ENCODE data around the gene PDIA5. TPM values are rescaled to one million over a fixed set of nuclear protein-coding genes. Genes with fewer than 3 reads are reported as not detected.

PDIA5 gene
- total and polyA plus RNA-seq, 4 donors, result 15.5 to 38.6 (median 30.7) TPM

DNA sequence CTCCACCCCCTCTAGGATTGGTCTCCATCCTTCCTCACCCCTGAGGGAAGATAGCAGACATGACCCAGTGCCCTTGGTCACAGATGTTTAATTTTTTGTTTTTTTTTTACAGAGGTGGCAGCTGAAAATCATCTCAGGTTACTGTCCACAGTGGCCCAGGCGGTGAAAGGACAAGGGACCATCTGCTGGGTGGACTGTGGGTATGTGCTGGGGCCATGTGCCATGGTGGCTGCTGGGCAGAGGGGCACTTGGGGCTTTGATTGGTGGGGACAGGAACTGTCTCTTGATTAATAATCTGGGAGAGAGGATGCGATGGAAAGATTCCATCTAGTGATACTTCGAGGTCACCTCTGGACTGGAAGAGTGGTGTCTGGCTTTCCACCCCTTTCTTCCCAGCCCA lies 25.4 kb downstream of the PDIA5 start:
- TF ChIP-seq, protein P1, sequence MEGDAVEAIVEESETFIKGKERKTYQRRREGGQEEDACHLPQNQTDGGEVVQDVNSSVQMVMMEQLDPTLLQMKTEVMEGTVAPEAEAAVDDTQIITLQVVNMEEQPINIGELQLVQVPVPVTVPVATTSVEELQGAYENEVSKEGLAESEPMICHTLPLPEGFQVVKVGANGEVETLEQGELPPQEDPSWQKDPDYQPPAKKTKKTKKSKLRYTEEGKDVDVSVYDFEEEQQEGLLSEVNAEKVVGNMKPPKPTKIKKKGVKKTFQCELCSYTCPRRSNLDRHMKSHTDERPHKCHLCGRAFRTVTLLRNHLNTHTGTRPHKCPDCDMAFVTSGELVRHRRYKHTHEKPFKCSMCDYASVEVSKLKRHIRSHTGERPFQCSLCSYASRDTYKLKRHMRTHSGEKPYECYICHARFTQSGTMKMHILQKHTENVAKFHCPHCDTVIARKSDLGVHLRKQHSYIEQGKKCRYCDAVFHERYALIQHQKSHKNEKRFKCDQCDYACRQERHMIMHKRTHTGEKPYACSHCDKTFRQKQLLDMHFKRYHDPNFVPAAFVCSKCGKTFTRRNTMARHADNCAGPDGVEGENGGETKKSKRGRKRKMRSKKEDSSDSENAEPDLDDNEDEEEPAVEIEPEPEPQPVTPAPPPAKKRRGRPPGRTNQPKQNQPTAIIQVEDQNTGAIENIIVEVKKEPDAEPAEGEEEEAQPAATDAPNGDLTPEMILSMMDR (IDR thresholded peaks at IDR 0.05; ENCODE audit: control extremely low read depth, extremely low read depth), result no peak
- ATAC-seq (ENCODE audit: insufficient read depth, low FRiP score) (no peak), DNase-seq (no peak)
- Histone ChIP-seq H3K27ac (ENCODE audit: low read depth in 1 of 2, low read length in 1 of 2) (no peak overlapping the region), H3K4me1 (ENCODE audit: control insufficient read depth in 5 of 5, insufficient read depth in 5 of 5, low read length in 5 of 5) (peaks cover 7 to 20% (median 13%) of the 10 kb centered on the region in 5 donors), H3K4me3 (no peak overlapping the region), H3K27me3 (ENCODE audit: control insufficient read depth in 3 of 3, insufficient read depth in 3 of 3, low read length in 2 of 3) (no peaks in the 10 kb centered on the region), H3K9me3 (ENCODE audit: control insufficient read depth in 4 of 4, insufficient read depth in 3 of 4, low read length in 3 of 4) (no peaks in the 10 kb centered on the region), H3K36me3 (ENCODE audit: control insufficient read depth in 4 of 4, insufficient read depth in 4 of 4, low read length in 4 of 4) (peaks cover 0 to 15% (median 2%) of the 10 kb centered on the region in 4 donors), H3K9ac (ENCODE audit: insufficient read depth in 1 of 2, low read length in 2 of 2) (no peak overlapping the region)
- WGBS, 2 donors, result 96% methylated on average over 3 of the region's 3 CpGs

DNA sequence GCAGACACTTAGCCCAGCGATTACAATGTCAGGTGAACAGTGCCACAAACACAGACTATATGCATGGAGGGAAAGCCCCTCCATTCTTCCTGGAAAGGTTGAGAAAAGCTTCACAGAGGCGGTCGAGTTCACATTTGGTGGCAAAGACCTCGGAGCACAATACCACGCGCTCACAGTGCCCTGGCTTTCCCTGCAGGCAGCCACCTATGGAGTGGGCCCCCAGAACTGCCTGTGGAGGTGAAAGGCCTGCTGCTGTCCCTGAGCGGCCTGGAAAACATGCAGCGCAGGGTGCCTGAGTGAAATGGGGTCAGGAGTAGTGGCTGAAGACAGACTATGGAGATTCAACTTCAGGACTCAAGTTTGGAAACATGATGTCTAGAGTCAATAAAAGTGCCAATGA lies 26.9 kb downstream of the PDIA5 start:
- Histone ChIP-seq H3K27ac (ENCODE audit: low read depth in 1 of 2, low read length in 1 of 2) (no peak overlapping the region), H3K4me1 (ENCODE audit: control insufficient read depth in 5 of 5, insufficient read depth in 5 of 5, low read length in 5 of 5) (peaks cover 7 to 33% (median 22%) of the 10 kb centered on the region in 5 donors), H3K36me3 (ENCODE audit: control insufficient read depth in 4 of 4, insufficient read depth in 4 of 4, low read length in 4 of 4) (peaks cover 0 to 15% (median 2%) of the 10 kb centered on the region in 4 donors), H3K27me3 (ENCODE audit: control insufficient read depth in 3 of 3, insufficient read depth in 3 of 3, low read length in 2 of 3) (no peaks in the 10 kb centered on the region), H3K4me3 (no peak overlapping the region), H3K9ac (ENCODE audit: insufficient read depth in 1 of 2, low read length in 2 of 2) (no peak overlapping the region), H3K9me3 (ENCODE audit: control insufficient read depth in 4 of 4, insufficient read depth in 3 of 4, low read length in 3 of 4) (no peaks in the 10 kb centered on the region)
- no peak for DNase-seq
- TF ChIP-seq, protein P1 (IDR thresholded peaks at IDR 0.05; ENCODE audit: control extremely low read depth, extremely low read depth), result no peak
- ATAC-seq (ENCODE audit: insufficient read depth, low FRiP score), result no peak
- WGBS, 2 donors, result 89 to 93% methylated on average over 8 of the region's 8 CpGs

DNA sequence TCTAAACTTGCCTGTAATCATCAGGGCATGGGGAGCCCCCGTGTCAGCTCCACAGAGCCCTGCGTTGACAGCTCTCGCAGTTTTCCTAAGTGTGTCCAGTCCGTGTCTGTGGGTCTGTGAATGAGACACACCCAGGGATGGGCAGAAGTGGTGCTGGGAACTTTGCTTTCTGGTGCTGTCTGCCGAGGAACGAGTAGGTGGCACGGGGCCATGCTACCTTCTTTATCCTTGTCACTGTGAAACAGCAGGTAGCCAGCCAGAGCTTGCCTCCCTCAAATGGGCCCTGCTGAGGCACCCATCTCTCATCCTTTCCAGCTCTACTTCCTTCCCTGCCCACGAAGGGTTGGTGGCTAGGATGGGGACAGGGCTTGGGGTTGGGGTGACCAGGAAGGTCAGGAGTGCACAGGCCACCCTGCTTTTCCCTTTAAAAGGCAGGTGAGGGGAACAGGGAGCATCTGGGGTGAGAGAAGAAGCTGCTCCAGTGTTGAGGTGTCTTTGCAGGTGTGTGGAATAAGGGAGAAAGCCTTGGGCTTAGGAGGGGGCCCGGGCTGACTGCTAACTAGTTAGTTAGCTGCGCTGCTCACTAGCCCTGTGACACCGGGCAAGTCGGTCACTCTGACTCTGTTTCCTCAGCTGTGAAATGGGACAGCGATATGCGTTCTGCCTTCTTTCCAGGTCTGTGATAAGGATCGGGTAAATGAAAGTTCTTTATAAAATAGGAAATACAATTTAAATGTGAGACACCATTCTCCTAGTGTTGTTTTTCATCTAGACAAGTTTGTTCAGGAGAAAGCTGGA lies 27.9 kb downstream of the PDIA5 start:
- ATAC-seq (ENCODE audit: insufficient read depth, low FRiP score), result no peak
- no peaks in the 10 kb centered on the region for H3K27me3 ChIP-seq (ENCODE audit: control insufficient read depth in 3 of 3, insufficient read depth in 3 of 3, low read length in 2 of 3)
- no peak overlapping the region for H3K9ac ChIP-seq (ENCODE audit: insufficient read depth in 1 of 2, low read length in 2 of 2)
- TF ChIP-seq, protein P1 (IDR thresholded peaks at IDR 0.05; ENCODE audit: control extremely low read depth, extremely low read depth), result no peak
- 91% methylated on average over 15 of the region's 15 CpGs for WGBS, 2 donors
- no peak for DNase-seq
- peaks cover 7 to 28% (median 21%) of the 10 kb centered on the region in 5 donors for H3K4me1 ChIP-seq (ENCODE audit: control insufficient read depth in 5 of 5, insufficient read depth in 5 of 5, low read length in 5 of 5)
- no peak overlapping the region for H3K4me3 ChIP-seq
- H3K9me3 ChIP-seq (ENCODE audit: control insufficient read depth in 4 of 4, insufficient read depth in 3 of 4, low read length in 3 of 4), result no peaks in the 10 kb centered on the region
- H3K27ac ChIP-seq (ENCODE audit: low read depth in 1 of 2, low read length in 1 of 2), result no peak overlapping the region
- peaks cover 0 to 15% (median 2%) of the 10 kb centered on the region in 4 donors for H3K36me3 ChIP-seq (ENCODE audit: control insufficient read depth in 4 of 4, insufficient read depth in 4 of 4, low read length in 4 of 4)

Measured in lung (tissue), 12 donors.